GM23338 (cell line): ENCODE measurements around the gene COL4A2.

ENCODE experiments used
- CTCF ChIP-seq, 2 experiments: fragments of 200-600 bp in 1 of 2; sonication (generic) in 1 of 2; conservative IDR thresholded peaks; 2 replicates each; pipeline versions ENCODE4 v1.5.1 to v1.6.1; 2016 to 2017; ENCODE audit warnings: antibody characterized with exemption in 2 of 2, low read depth in 2 of 2, mild to moderate bottlenecking in 2 of 2, moderate library complexity in 1 of 2
- EZH2 ChIP-seq: fragments of 200-600 bp; sonication (generic); IDR thresholded peaks from one replicate; pipeline ENCODE4 v1.8.0; 2017; ENCODE audit warnings: antibody characterized with exemption, mild to moderate bottlenecking, low read depth; ENCODE audit not compliant: unreplicated experiment
- ZNF331 ChIP-seq: fragments of 250-450 bp; sonication (Bioruptor Pico); IDR thresholded peaks from 2 replicates; pipeline ENCODE4 v1.5.0; 2020; ENCODE audit warnings: low read depth, mild to moderate bottlenecking, moderate library complexity

- TF ChIP-seq CTCF (conservative IDR thresholded peaks at IDR 0.05; ENCODE audit: low read depth in 2 of 2) (no peak), ZNF331 (CRISPR knock-in tag) (no peak), EZH2 (no peak)
Measured at GRCh38 chr13:110344320-110344719, 37.2 kb downstream of the COL4A2 start.
